T-helper 9 cell (primary cell): ENCODE data around the gene HOXA3.

Experiments used
- DNase-seq: peaks from one replicate; pipeline ENCODE4 v3.0.0-alpha.2; 2020

HOXA3 gene

GRCh38 chr7:27189295-27189996 is 37.1 kb upstream of the HOXA3 start:
- DNase-seq: no peak

- no peak for DNase-seq
Measured at GRCh38 chr7:27188386-27189294, 36.3 kb upstream of the HOXA3 start.

GRCh38 chr7:27187475-27188385 is 35.3 kb upstream of the HOXA3 start:
- no peak for DNase-seq

- DNase-seq: no peak
Measured at GRCh38 chr7:27186668-27187474, 34.5 kb upstream of the HOXA3 start.

- no peak for DNase-seq
Measured at GRCh38 chr7:27185854-27186667, 33.7 kb upstream of the HOXA3 start.

GRCh38 chr7:27185013-27185853 is 32.9 kb upstream of the HOXA3 start, which contains the start of gene HOXA11:
Gene HOXA11 (minus strand): TSS chr7:27185232. CDS start chr7:27185144, 88 bp downstream.
- DNase-seq: no peak

GRCh38 chr7:27184337-27185012 is 32.1 kb upstream of the HOXA3 start:
- DNase-seq: no peak

- DNase-seq: no peak
Measured at GRCh38 chr7:27183682-27184336, 31.4 kb upstream of the HOXA3 start.

- DNase-seq: no peak
Measured at GRCh38 chr7:27182861-27183681, 30.7 kb upstream of the HOXA3 start.

GRCh38 chr7:27182285-27182841 is 30.0 kb upstream of the HOXA3 start:
- no peak for DNase-seq

GRCh38 chr7:27181795-27182275 is 29.5 kb upstream of the HOXA3 start:
- DNase-seq: no peak

- DNase-seq: no peak
Measured at GRCh38 chr7:27180431-27181420, 28.3 kb upstream of the HOXA3 start.

GRCh38 chr7:27179503-27180430 is 27.4 kb upstream of the HOXA3 start:
- peak; percentile 58 for DNase-seq

GRCh38 chr7:27179030-27179429 is 26.6 kb upstream of the HOXA3 start:
- no peak for DNase-seq

- DNase-seq: no peak
Measured at GRCh38 chr7:27178366-27178765, 26.0 kb upstream of the HOXA3 start.
